Neural crest cell (in vitro differentiated cells): ENCODE data around the gene CELSR3. TPM values are rescaled to one million over a fixed set of nuclear protein-coding genes. Genes with fewer than 3 reads are reported as not detected.

Source experiments
- DNase-seq: peaks from one replicate; pipeline ENCODE4 v3.0.0; 2021; ENCODE audit warnings: low read depth, mixed read lengths, low spot score
- H3K27ac Mint-ChIP-seq: one replicate; pipeline ENCODE4 v1.8.0; 2021; ENCODE audit warnings: mild to moderate bottlenecking, mixed read lengths; ENCODE audit not compliant: unreplicated experiment
- H3K27me3 Mint-ChIP-seq: 2 replicates; pipeline ENCODE4 v1.8.0; 2021; ENCODE audit warnings: low read depth, mild to moderate bottlenecking, mixed read lengths
- H3K36me3 Mint-ChIP-seq: 2 replicates; pipeline ENCODE4 v1.8.0; 2021; ENCODE audit warnings: low read depth, mild to moderate bottlenecking, mixed read lengths
- H3K4me1 Mint-ChIP-seq: 2 replicates; pipeline ENCODE4 v1.8.0; 2021; ENCODE audit warnings: mixed read lengths
- H3K4me3 Mint-ChIP-seq: one replicate; pipeline ENCODE4 v1.8.0; 2021; ENCODE audit warnings: mild to moderate bottlenecking, mixed read lengths
- H3K9me3 Mint-ChIP-seq: 2 replicates; pipeline ENCODE4 v1.8.0; 2021; ENCODE audit warnings: mixed read lengths
- total RNA-seq: library from RNA; stranded (reverse); gene quantifications from 2 replicates; pipeline ENCODE4 v1.2.1, GENCODE V29; 2021
- TF ChIP-seq, protein P1 (sequence below): fragments of 200-600 bp; sonication (generic); conservative IDR thresholded peaks from 2 replicates; pipeline ENCODE4 v1.5.0; 2021; ENCODE audit warnings: antibody characterized with exemption, mild to moderate bottlenecking

Gene CELSR3
- total RNA-seq, 1 donor from 2014 or later = 27.2 TPM

DNA sequence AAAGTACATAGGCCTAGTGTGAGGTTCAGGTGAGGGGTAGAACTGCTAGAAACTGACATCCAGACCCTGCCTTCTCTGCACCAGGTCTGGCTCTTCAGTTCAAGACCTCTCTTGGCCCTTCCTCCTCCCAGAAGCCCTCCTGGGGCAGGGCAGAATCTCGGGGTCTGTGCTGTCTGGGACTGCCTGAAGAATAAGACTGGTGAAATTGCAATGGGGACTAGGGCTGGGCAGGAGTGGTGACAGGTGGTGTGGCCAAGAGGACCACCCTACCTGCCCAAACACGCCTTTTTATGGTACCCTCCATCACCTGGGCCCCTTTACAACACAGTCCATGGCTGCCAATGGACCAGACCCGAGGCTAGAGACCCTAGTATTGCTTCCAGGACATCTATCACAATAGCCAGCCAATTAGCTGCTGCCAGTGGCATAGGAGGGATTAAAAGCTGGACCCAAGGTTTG is 24.6 kb upstream of the CELSR3 start:
- DNase-seq = no peak
- no peaks in the 10 kb centered on the region for H3K27me3 Mint-ChIP-seq
- H3K27ac Mint-ChIP-seq = no peak overlapping the region
- peak overlapping the region; percentile 57 for H3K4me3 Mint-ChIP-seq
- H3K36me3 Mint-ChIP-seq = peaks cover 7% of the 10 kb centered on the region
- no peaks in the 10 kb centered on the region for H3K9me3 Mint-ChIP-seq
- H3K4me1 Mint-ChIP-seq = peaks cover 30% of the 10 kb centered on the region
- TF ChIP-seq, protein P1, sequence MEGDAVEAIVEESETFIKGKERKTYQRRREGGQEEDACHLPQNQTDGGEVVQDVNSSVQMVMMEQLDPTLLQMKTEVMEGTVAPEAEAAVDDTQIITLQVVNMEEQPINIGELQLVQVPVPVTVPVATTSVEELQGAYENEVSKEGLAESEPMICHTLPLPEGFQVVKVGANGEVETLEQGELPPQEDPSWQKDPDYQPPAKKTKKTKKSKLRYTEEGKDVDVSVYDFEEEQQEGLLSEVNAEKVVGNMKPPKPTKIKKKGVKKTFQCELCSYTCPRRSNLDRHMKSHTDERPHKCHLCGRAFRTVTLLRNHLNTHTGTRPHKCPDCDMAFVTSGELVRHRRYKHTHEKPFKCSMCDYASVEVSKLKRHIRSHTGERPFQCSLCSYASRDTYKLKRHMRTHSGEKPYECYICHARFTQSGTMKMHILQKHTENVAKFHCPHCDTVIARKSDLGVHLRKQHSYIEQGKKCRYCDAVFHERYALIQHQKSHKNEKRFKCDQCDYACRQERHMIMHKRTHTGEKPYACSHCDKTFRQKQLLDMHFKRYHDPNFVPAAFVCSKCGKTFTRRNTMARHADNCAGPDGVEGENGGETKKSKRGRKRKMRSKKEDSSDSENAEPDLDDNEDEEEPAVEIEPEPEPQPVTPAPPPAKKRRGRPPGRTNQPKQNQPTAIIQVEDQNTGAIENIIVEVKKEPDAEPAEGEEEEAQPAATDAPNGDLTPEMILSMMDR = no peak

DNA sequence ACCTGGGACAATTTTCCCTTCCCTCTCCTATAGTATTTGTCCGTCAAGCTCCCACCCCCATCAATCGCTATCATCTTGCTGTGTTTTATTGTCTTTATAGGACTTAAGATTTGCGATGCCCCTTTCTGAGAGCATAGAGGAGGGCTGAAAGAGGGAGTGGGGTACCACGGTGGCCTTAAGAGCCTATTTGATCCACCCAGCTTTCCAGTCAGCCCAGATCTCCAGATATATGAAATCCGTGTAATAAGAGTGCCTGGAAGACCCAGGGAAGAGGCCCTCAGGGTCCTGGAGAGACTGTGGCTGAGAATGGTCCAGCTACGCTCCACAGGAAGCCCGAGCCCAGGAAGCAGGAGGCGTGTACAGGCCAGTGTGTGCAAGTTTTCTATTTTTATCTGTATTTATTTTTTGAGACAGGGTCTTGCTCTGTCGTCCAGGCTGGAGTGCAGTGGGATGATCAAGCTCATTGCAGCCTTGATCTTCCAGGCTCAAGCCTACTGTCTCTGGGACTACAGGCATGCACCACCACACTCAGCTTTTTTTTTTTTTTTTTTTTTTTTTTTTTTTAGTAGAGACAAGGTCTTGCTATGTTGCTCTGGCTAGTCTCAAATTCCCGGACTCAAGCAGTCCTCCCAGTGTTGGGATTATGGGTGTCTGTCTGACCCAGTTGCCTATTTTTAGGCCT is 24.0 kb upstream of the CELSR3 start:
- H3K4me1 Mint-ChIP-seq = peaks cover 30% of the 10 kb centered on the region
- TF ChIP-seq, protein P1 = no peak
- H3K27ac Mint-ChIP-seq = no peak overlapping the region
- peak overlapping the region; percentile 95 for H3K4me3 Mint-ChIP-seq
- H3K27me3 Mint-ChIP-seq = no peaks in the 10 kb centered on the region
- DNase-seq = no peak
- no peaks in the 10 kb centered on the region for H3K9me3 Mint-ChIP-seq
- H3K36me3 Mint-ChIP-seq = peaks cover 7% of the 10 kb centered on the region

DNA sequence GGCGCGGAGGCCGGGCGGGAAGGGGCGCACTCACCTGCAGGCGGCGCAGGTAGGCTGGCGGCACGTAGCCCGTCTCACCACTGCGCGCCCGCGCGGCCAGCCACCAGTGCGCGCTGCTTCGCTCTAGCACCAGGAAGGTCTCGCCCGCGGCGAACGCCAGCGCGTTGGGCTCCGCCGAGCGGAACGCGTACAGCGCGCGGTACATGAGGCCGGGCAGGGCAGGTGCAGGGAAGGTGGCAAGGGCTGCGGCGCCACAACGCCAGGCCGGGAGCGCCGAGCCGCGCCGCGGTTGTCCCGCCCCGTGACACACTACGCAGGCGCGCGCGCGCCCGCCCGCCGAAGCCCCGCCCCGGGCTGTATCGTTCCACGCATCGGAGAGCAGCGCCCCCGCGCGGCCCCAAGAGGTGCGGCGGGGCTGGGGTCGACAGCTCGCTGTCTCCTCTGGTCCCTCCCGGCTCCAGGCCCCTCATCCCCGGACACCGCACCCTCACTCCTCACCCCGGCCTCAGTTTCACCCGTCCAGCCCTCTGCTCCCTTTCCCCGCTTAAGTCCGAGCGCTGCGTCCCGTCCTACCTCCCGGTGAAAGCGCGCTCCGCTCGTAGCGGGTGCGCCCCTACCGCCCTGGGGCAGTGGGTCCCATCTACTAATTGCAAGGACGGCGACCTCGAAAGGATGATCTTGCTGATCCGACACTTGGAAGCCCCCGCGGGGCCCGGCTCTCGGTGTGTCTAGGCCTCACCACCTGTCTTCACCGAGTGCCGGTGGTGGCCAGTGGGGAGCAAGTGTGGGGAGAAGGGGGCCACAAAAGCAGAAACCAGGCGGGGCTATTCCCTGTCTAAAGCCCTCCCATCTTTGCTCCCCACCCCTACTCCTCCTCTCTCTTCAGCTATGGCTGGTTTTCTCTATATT is 23.2 kb upstream of the CELSR3 start, which contains the start of gene NCKIPSD:
Gene NCKIPSD (minus strand): TSS at position 313 of the 909 bp plus-strand sequence. CDS start 108 bp downstream, at position 205.
- Mint-ChIP-seq H3K4me1 (peaks cover 30% of the 10 kb centered on the region), H3K4me3 (peak within 1 kb of the TSS; percentile 95), H3K27me3 (no peaks in the 10 kb centered on the region), H3K27ac (peak within 1 kb of the TSS; percentile 71), H3K9me3 (no peaks in the 10 kb centered on the region), H3K36me3 (peaks cover 6% of the 10 kb centered on the region)
- peak; percentile 91 for DNase-seq
- TF ChIP-seq, protein P1 = peak; percentile 88

DNA sequence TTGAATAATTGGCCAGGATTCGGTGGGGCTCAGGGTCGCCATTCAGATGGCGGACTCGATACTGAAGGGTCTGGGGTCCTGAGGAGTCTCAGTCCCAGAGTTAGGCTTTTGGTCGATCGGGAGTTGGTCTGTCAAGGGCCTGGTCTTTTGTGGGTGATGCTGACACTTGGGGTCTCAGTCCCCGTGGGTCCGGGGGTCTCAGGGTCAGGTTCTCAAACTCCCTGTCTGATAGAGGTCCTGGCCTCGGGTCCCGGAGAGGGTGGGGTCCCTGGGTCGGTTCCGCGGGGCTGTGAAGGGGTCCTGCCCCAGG is 22.6 kb upstream of the CELSR3 start:
- H3K27ac Mint-ChIP-seq = peak overlapping the region; percentile 71

DNA sequence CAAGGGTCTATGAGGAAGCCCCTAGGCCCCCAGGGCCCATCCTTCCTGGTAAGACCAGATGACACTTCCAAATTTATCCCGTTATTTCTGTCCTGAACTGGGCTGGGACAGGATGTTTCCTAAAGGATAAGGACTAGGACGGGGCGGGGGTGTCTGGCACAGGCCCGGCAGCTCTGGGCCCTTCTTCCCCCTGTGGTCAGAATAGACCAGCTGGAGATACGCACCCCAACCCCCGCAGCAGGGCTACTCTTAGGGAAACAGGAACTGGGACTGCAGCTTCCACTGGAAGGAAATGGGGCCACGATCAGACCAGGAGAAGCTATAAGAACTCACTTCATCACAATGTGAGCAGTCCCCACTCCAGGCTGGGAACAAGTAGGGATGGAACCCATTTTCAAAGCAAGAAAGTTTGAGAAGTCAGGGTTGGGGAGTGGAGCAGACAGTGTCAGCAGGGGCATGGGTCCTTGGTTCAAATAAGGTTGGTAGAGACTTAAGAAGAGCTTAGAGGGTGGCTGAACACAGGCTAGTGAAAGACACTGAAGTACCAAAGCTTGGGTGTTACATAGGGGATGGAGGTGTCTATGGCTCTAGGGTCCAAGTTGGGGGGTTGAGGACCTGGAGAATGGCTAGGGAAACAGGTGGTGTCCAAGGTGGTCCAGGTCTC is 21.9 kb upstream of the CELSR3 start:
- TF ChIP-seq, protein P1 = no peak
- no peaks in the 10 kb centered on the region for H3K27me3 Mint-ChIP-seq
- peak overlapping the region; percentile 95 for H3K4me3 Mint-ChIP-seq
- H3K27ac Mint-ChIP-seq = no peak overlapping the region
- H3K9me3 Mint-ChIP-seq = no peaks in the 10 kb centered on the region
- no peak for DNase-seq
- H3K4me1 Mint-ChIP-seq = peaks cover 30% of the 10 kb centered on the region
- H3K36me3 Mint-ChIP-seq = peaks cover 8% of the 10 kb centered on the region

More for the DNA sequence above, 22.6 kb upstream of the CELSR3 start:
- Mint-ChIP-seq H3K4me3 (peak overlapping the region; percentile 95), H3K27me3 (no peaks in the 10 kb centered on the region), H3K36me3 (peaks cover 8% of the 10 kb centered on the region), H3K9me3 (no peaks in the 10 kb centered on the region), H3K4me1 (peaks cover 30% of the 10 kb centered on the region)
- TF ChIP-seq, protein P1 = no peak
- no peak for DNase-seq
